ENCODE data around the gene ZNF521. TPM values are rescaled to one million over a fixed set of nuclear protein-coding genes. Genes with fewer than 3 reads are reported as not detected.

Gene ZNF521
- polyA plus RNA-seq, 1 experiment, result 25.9 TPM

- DNase-seq (ENCODE audit: low read depth, low spot score), result no peak
- Histone ChIP-seq H3K9me3 (ENCODE audit: control insufficient read depth, insufficient read depth, low read length) (no peaks in the 10 kb centered on the region), H3K4me3 (ENCODE audit: low read depth, low read length) (no peak overlapping the region), H3K27ac (ENCODE audit: low read depth, low read length) (no peak overlapping the region), H3K27me3 (ENCODE audit: control insufficient read depth, insufficient read depth, low read length) (no peaks in the 10 kb centered on the region)
- no peak for TF ChIP-seq CTCF (IDR thresholded peaks at IDR 0.05; ENCODE audit: low read depth, low read length)
- ChIA-PET POLR2A (no interaction called here), CTCF (no interaction called here)
Measured at GRCh38 chr18:25251068-25251467, 100.9 kb downstream of the ZNF521 start.

- Histone ChIP-seq H3K27ac (ENCODE audit: low read depth, low read length) (no peak overlapping the region), H3K27me3 (ENCODE audit: control insufficient read depth, insufficient read depth, low read length) (no peaks in the 10 kb centered on the region), H3K4me3 (ENCODE audit: low read depth, low read length) (no peak overlapping the region), H3K9me3 (ENCODE audit: control insufficient read depth, insufficient read depth, low read length) (no peaks in the 10 kb centered on the region)
- ChIA-PET CTCF (no interaction called here), POLR2A (no interaction called here)
- no peak for TF ChIP-seq CTCF (IDR thresholded peaks at IDR 0.05; ENCODE audit: low read depth, low read length)
- DNase-seq (ENCODE audit: low read depth, low spot score), result no peak
Measured at GRCh38 chr18:25250474-25250851, 101.5 kb downstream of the ZNF521 start.

- H3K4me3 ChIP-seq (ENCODE audit: low read depth, low read length), result no peak overlapping the region
- H3K27ac ChIP-seq (ENCODE audit: low read depth, low read length), result no peak overlapping the region
- H3K27me3 ChIP-seq (ENCODE audit: control insufficient read depth, insufficient read depth, low read length), result no peaks in the 10 kb centered on the region
- H3K9me3 ChIP-seq (ENCODE audit: control insufficient read depth, insufficient read depth, low read length), result no peaks in the 10 kb centered on the region
- DNase-seq (ENCODE audit: low read depth, low spot score), result no peak
- POLR2A ChIA-PET, result interaction anchor here (0.6 to 1.2 kb wide), 4 partner anchors 11 to 97 kb away, joined by 3 to 5 read pairs (median 4); no protein-coding TSS in a partner anchor
- CTCF ChIA-PET, result no interaction called here
- no peak for TF ChIP-seq CTCF (IDR thresholded peaks at IDR 0.05; ENCODE audit: low read depth, low read length)
Measured at GRCh38 chr18:25248755-25249154, 103.2 kb downstream of the ZNF521 start.

GRCh38 chr18:25247725-25248124, 104.2 kb downstream of the ZNF521 start:
- DNase-seq (ENCODE audit: low read depth, low spot score), result no peak
- H3K9me3 ChIP-seq (ENCODE audit: control insufficient read depth, insufficient read depth, low read length), result no peaks in the 10 kb centered on the region
- no peak overlapping the region for H3K4me3 ChIP-seq (ENCODE audit: low read depth, low read length)
- POLR2A ChIA-PET, result interaction anchor here (1.2 kb wide), 1 partner anchor 42 kb away, joined by 3 read pairs; no protein-coding TSS in a partner anchor
- no peak overlapping the region for H3K27ac ChIP-seq (ENCODE audit: low read depth, low read length)
- CTCF ChIA-PET, result no interaction called here
- no peak for TF ChIP-seq CTCF (IDR thresholded peaks at IDR 0.05; ENCODE audit: low read depth, low read length)
- H3K27me3 ChIP-seq (ENCODE audit: control insufficient read depth, insufficient read depth, low read length), result no peaks in the 10 kb centered on the region

GRCh38 chr18:25244924-25245698, 106.9 kb downstream of the ZNF521 start:
- ChIA-PET POLR2A (interaction anchor here (0.8 kb wide), 1 partner anchor 14 kb away, joined by 4 read pairs; no protein-coding TSS in a partner anchor), CTCF (interaction anchor here (0.7 kb wide), 1 partner anchor 13 kb away, joined by 10 read pairs; no protein-coding TSS in a partner anchor)
- Histone ChIP-seq H3K27me3 (ENCODE audit: control insufficient read depth, insufficient read depth, low read length) (no peaks in the 10 kb centered on the region), H3K4me3 (ENCODE audit: low read depth, low read length) (no peak overlapping the region), H3K27ac (ENCODE audit: low read depth, low read length) (no peak overlapping the region), H3K9me3 (ENCODE audit: control insufficient read depth, insufficient read depth, low read length) (no peaks in the 10 kb centered on the region)
- no peak for TF ChIP-seq CTCF (IDR thresholded peaks at IDR 0.05; ENCODE audit: low read depth, low read length)
- DNase-seq (ENCODE audit: low read depth, low spot score), result no peak

Measured in AG04450 (cell line).